Activated CD4-positive, CD25-positive, alpha-beta regulatory T cell treated with anti-CD3 and anti-CD28 coated beads, Interleukin-2, amount 50 U/mL, for 24 hours (primary cell): ENCODE data around the gene IQCF2.
"Not testable (repeated sequence)": the region's sequence is repeated elsewhere in the genome, so short reads cannot be mapped to it uniquely, and the experiment has no call there.

Experiments used
- ATAC-seq, 2 donors: fragments of 150-1000 bp; cut with Tn5 transposase; one replicate each; pipeline ENCODE4 v1.10.0; 2021; ENCODE audit warnings: mild to moderate bottlenecking in 1 of 2, moderate library complexity in 1 of 2

Gene IQCF2

GRCh38 chr3:51879937-51880336 is 18.5 kb downstream of the IQCF2 start:
- no peak for ATAC-seq

DNA sequence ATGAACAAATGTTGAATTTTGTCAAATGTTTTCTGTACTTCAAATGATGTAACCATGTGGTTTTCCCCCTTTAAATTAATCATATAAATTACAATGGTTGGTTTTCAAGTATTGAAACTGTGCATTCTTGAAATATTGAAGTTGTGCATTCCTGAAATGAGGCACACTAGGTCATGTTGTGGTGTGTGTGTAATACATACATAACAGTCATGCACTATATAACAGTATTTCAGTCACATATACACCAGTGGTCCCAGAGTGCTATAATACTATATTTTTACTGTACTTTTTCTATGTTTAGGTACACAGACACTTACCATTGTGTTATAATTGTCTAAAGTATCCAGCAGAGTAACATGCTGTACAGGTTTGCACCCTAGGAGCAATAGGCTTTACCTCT is 25.0 kb downstream of the IQCF2 start:
- ATAC-seq, result peak in 1 of 2 donors; percentile 48

GRCh38 chr3:51887620-51888019 is 26.2 kb downstream of the IQCF2 start:
- no peak for ATAC-seq

- no peak for ATAC-seq
These were observed 27.2 kb downstream of the IQCF2 start for GRCh38 chr3:51888463-51889105.

DNA sequence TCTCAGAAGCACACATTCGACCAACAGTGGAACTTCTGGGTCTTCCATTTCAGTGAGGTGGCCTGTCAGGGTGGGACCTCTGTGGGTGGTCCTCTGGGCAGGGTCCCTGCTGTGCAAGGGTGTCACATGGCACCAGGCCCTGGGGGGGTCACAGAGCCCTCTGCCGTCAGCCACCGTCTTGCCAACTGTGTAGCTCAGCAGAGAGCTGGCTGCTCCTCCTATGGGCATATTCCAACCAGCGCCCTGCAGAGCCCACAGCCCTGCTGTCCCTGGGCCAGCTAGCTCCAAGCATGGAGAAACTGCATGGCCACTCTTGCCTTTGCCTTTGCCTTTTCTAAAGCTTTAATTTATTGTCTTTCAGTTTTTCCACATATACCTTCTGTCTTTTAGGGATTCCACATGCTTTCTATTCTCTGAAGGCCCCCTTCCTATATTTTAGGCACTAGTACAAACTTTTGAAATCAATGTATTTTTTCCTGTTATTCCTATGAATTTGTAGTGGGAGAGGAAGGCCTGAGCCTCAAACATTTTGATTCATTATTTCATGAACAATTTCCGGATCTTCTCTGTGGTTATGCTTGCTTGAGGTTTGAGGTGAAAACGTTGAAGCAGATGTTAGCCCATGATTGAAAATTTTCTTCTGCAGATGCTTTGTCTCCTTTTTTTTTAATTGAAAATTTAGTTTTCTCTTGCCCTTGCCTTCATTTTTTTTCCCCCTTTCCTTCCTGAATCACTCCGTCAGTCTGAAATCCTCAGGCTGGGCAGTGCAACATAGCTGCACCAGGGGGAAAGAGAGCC is 30.0 kb downstream of the IQCF2 start:
- no peak for ATAC-seq

DNA sequence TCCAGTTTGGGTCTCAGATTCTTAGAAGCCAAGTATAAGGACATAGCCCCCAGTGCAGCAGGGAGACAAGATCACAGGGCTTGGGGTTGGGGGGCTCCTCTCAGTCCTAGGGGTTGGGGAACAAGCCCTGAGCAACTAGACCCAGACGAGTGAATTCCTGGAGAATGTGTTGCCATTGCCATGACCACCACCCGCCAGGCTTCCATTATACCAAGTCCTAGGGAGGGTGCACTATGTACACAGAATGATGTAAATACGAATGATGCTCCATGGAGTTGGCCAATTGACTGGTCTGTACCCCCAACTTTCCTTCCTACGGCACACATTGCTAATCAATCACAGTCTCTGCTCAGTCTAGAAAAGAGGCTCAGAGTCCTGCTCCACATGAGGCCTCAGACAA is 33.0 kb downstream of the IQCF2 start:
- no peak for ATAC-seq

DNA sequence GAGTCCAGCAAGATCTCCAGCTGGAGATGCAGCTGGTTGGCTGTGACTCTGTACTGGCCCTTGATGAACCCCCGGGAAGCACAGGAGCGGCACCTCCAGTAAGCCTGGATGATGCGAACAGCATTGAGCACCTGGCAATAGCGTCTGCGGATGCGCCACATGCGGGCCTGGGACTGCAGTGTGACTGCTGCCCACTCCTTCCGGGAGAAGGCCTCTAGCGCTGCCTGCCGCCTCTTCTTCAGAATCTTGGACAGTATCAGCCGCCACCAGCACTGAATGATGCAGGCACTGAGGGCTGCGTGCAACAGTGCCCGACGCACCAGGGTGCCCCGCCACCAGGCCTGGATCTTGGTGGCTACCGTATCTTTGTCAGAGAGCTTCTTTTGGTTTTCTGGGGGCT is 33.5 kb downstream of the IQCF2 start:
- ATAC-seq, result no peak

DNA sequence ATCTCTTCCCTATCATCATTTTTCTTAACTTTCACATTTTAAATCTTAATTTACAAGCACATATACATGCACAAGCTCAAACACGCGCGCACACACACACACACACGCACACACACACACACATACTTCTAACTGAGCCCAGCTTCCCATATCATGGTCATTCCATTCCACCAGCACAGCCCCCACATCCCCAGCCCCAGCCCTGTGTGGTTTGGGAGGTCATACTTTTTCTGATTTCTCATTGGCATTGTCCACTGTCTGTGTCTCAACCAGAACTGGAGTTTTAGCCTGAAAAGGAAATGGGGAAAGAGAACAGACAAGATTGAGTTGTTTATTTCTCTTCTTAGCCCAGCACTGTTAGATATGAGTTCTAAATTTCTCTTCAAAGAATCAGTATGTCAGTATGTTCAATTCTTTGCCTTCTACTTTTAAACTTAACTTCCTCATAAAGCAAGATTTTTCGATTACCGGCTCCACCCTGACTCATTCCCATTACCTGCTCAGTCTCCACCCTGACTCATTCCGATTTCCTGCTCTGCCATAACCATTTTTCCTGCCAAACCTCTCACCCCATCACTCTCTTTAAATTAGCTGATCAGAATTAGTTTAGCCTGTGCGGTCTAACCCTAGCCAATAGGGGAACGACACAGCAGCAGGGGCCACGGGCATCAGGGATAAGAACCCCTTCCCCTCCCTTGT is 35.3 kb downstream of the IQCF2 start:
- no peak for ATAC-seq

- no peak for ATAC-seq
These were observed 36.0 kb downstream of the IQCF2 start for GRCh38 chr3:51897391-51897790.

DNA sequence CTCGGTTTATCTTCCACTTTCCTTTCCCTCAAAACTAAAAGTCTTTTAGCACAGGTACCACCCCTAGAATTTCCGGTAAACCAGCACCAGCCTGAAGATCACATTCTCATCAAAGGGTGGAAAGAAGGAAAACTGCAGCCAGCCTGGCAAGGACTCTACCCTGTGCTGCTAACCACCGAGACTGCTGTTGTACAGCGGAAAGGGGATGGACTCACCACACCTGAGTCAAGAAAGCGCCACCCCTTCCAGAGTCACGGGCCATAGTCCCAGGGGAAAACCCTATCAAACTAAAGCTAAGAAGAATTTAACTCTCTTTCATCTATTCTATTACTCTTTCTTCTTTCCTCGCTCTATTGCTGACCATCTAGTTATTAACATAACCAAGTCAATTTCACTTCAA is 38.6 kb downstream of the IQCF2 start:
- ATAC-seq, result not testable (repeated sequence)

DNA sequence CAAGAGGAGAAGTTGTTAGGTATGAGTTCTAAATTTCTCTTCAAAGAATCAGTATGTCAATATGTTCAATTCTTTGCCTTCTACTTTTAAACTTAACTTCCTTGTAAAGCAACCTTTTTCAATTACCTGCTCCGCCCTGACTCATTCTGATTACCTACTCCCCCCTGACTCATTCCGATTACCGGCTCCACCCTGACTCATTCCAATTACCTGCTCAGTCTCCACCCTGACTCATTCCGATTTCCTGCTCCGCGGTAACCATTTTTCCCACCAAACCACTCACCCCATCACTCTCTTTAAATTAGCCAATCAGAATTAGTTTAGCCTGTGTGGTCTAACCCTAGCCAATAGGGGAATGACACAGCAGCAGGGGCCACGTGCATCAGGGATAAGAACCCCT is 40.9 kb downstream of the IQCF2 start:
- ATAC-seq, result peak; percentile 56 to 72

DNA sequence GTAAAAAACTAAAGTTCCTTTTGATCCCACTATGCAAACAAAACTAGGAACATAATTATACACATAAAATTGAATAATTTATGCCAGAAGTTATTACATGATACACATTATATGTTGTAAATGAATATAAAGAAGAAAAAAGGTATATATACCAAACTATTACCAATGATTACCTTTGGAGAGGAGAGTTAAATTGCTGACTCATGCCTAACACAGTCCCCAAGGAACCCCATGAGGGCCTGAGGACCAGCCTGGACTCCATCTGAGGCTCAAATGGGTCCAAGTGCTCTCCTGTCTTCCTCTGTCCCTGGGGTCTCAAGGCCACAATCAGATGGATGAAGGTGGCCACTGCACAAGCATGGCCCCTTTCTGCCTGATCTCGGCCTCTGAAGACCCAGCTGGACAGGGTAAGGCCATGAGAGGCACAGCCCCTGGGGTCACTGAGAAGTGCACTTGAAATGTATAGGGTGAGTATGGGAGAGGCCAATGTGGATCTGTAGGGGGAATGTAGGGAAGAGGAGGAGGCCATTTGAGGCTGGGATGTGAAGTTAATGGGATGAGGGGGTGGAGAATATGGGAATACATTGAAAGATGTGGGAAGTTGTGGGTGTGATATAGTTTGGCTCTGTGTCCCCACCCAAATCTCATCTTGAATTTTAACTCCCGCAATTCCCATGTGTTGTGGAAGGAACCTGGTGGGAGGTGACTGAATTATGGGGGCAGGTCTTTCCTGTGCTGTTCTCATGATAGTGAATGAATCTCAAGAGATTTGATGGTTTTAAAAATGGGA is 42.8 kb downstream of the IQCF2 start:
- no peak for ATAC-seq

DNA sequence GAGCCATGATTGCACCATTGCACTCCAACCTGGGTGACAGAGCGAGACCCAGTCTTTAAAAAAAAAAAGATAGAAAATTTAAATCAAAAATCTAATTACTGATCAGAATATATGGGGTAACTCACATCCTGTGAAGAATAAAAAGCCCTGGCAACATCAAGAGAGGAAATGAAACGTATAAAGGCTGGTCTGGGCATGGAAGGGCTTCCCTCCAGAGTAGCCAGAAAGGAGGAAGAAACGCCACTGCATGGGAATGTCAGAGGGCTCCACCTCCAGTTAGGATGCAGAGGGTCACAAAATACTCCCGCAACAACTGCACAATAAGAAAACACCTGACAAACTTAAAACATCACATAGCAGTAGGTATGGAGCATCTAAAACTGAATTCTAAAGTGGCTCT is 46.6 kb downstream of the IQCF2 start:
- ATAC-seq, result no peak
